GM18526 (cell line): ENCODE data around the gene ZNF672.

Experiments used
- POLR2A ChIP-seq: IDR thresholded peaks from 3 replicates; pipeline ENCODE4 v1.6.1; 2011; ENCODE audit not compliant: insufficient read length; ENCODE audit errors: extremely low read depth

The ZNF672 gene

GRCh38 chr1:248810727-248811513, 27.1 kb upstream of the ZNF672 start:
- no peak for TF ChIP-seq POLR2A

- no peak for TF ChIP-seq POLR2A
These were observed 26.2 kb upstream of the ZNF672 start for GRCh38 chr1:248811514-248812490.

- no peak for TF ChIP-seq POLR2A
These were observed 25.1 kb upstream of the ZNF672 start for GRCh38 chr1:248812736-248813425.

GRCh38 chr1:248813546-248813945, 24.5 kb upstream of the ZNF672 start:
- no peak for TF ChIP-seq POLR2A

- TF ChIP-seq POLR2A, result no peak
These were observed 23.7 kb upstream of the ZNF672 start for GRCh38 chr1:248814351-248814750.

GRCh38 chr1:248815407-248816034, 22.5 kb upstream of the ZNF672 start:
- TF ChIP-seq POLR2A, result no peak

- TF ChIP-seq POLR2A, result no peak
These were observed 21.8 kb upstream of the ZNF672 start for GRCh38 chr1:248816042-248816851.

- TF ChIP-seq POLR2A, result no peak
These were observed 21.0 kb upstream of the ZNF672 start for GRCh38 chr1:248817065-248817464.

- TF ChIP-seq POLR2A, result no peak
These were observed 19.3 kb upstream of the ZNF672 start for GRCh38 chr1:248818505-248819374.

- no peak for TF ChIP-seq POLR2A
These were observed 17.9 kb upstream of the ZNF672 start for GRCh38 chr1:248820041-248820585.

- TF ChIP-seq POLR2A, result no peak
These were observed 16.9 kb upstream of the ZNF672 start for GRCh38 chr1:248821101-248821500.

- no peak for TF ChIP-seq POLR2A
These were observed 16.4 kb upstream of the ZNF672 start for GRCh38 chr1:248821641-248822040.
